Spinal cord (tissue), 10 donors: ENCODE measurements around the gene AIG1. TPM values are rescaled to one million over a fixed set of nuclear protein-coding genes. Genes with fewer than 3 reads are reported as not detected.

Experiments used
- DNase-seq, 6 donors: peaks; one replicate each; pipeline versions ENCODE4 v3.0.0 to v3.0.0-alpha.2; 2013 to 2015; ENCODE audit warnings: low spot score in 6 of 6, low read depth in 4 of 6
- H3K27ac ChIP-seq: one replicate; pipeline ENCODE4 v1.5.1; 2013; ENCODE audit warnings: low read depth, low read length, control low read depth
- H3K27me3 ChIP-seq: one replicate; pipeline ENCODE4 v1.6.1; 2013; ENCODE audit warnings: low read length; ENCODE audit not compliant: control insufficient read depth, insufficient read depth
- H3K36me3 ChIP-seq: one replicate; pipeline ENCODE4 v1.6.1; 2013; ENCODE audit warnings: low read length; ENCODE audit not compliant: control insufficient read depth, insufficient read depth
- H3K4me1 ChIP-seq: one replicate; pipeline ENCODE4 v1.6.1; 2013; ENCODE audit warnings: low read length; ENCODE audit not compliant: control insufficient read depth, insufficient read depth
- H3K4me3 ChIP-seq: one replicate; pipeline ENCODE4 v1.5.1; 2013; ENCODE audit warnings: low read depth, low read length, control low read depth
- H3K9me3 ChIP-seq: one replicate; pipeline ENCODE4 v1.6.1; 2013; ENCODE audit warnings: low read length; ENCODE audit not compliant: control insufficient read depth, insufficient read depth
- WGBS: methylation state at CpG from one replicate; pipeline ENCODE4 v1.1.5; 2013; ENCODE audit warnings: missing lambda C conversion rate; ENCODE audit not compliant: insufficient coverage; 5-methylcytosine and 5-hydroxymethylcytosine counted together
- polyA plus RNA-seq, 2 donors: library from polyadenylated mRNA; unstranded; fragments of 120-200 nt; gene quantifications; one replicate each; pipeline ENCODE4 v1.2.1, GENCODE V29; 2013; ENCODE audit not compliant: insufficient read length in 2 of 2
- total RNA-seq, 2 donors: library from RNA; depleted of rRNA in 1 of 2; stranded (reverse); fragments of 120-200 nt in 1 of 2; fragments of >200 nt in 1 of 2; gene quantifications; one replicate each; pipeline versions ENCODE4 v1.2.3 to v1.2.4, GENCODE V29; 2013 to 2014
- donor health status: healthy.

The AIG1 gene
- total and polyA plus RNA-seq, 4 donors: 56.5 to 72.6 (median 70.3) TPM

GRCh38 chr6:143053856-143054255, 6.8 kb upstream of the AIG1 start:
- no peaks in the 10 kb centered on the region for H3K27me3 ChIP-seq
- no peak for DNase-seq
- no peaks in the 10 kb centered on the region for H3K4me1 ChIP-seq
- no peaks in the 10 kb centered on the region for H3K9me3 ChIP-seq
- H3K36me3 ChIP-seq: no peaks in the 10 kb centered on the region
- 95% methylated on average over 3 of the region's 3 CpGs for WGBS
- no peak overlapping the region for H3K4me3 ChIP-seq
- H3K27ac ChIP-seq: no peak overlapping the region

DNA sequence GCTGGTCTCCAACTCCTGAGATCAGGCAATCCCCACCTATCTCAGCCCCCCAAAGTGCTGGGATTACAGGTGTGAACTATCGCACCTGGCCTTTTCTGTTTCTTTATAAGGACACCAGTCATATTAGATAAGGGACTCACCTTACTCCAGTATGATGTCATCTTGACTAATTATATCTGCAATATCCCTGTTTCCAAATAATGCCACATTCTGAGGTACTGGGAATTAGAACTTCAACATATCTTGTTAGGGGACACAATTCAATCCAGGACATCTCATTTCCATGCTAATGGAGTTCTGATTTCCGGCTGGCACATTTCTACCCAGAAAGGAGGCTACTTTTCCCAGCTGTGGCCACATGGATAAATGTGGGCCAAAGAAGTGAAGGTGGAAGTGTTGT, 6.4 kb upstream of the AIG1 start:
- H3K4me1 ChIP-seq: no peaks in the 10 kb centered on the region
- no peak overlapping the region for H3K27ac ChIP-seq
- no peaks in the 10 kb centered on the region for H3K36me3 ChIP-seq
- DNase-seq: no peak
- H3K4me3 ChIP-seq: no peak overlapping the region
- H3K9me3 ChIP-seq: no peaks in the 10 kb centered on the region
- no peaks in the 10 kb centered on the region for H3K27me3 ChIP-seq
- no CpG with 5 or more reads among the region's 2 CpGs for WGBS

DNA sequence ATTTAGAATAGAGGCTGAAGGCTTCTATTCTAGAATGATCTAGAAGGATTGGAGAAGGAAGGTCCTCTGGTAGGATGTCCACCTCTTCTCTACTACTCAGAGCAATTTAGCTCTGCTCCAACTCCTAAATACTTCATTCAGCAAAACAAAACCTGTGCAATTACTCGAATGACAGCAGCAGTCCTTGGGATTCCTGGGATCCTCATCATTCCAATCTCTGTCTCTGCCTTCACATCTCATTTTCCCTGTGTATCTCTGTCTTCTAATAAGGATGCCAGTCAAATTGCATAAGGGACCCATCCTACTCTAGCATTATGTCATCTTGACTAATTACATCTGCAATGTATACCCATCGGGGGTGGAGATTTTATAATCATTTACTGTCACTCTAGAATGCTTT, 5.5 kb upstream of the AIG1 start:
- Histone ChIP-seq H3K9me3 (no peaks in the 10 kb centered on the region), H3K36me3 (no peaks in the 10 kb centered on the region), H3K27ac (no peak overlapping the region), H3K4me3 (no peak overlapping the region), H3K27me3 (no peaks in the 10 kb centered on the region), H3K4me1 (peaks cover 2% of the 10 kb centered on the region)
- DNase-seq: no peak
- WGBS: 90% methylated on average over 1 of the region's 2 CpGs

- no peaks in the 10 kb centered on the region for H3K36me3 ChIP-seq
- peaks cover 4% of the 10 kb centered on the region for H3K4me1 ChIP-seq
- H3K9me3 ChIP-seq: no peaks in the 10 kb centered on the region
- no peak overlapping the region for H3K27ac ChIP-seq
- no peak overlapping the region for H3K4me3 ChIP-seq
- no peaks in the 10 kb centered on the region for H3K27me3 ChIP-seq
- DNase-seq: no peak
- WGBS: 83% methylated on average over 2 of the region's 4 CpGs
Measured at GRCh38 chr6:143055891-143056290, 4.8 kb upstream of the AIG1 start.

- DNase-seq: peak in 2 of 6 donors; percentile 5 to 24
- H3K27me3 ChIP-seq: no peaks in the 10 kb centered on the region
- no peak overlapping the region for H3K4me3 ChIP-seq
- no peaks in the 10 kb centered on the region for H3K36me3 ChIP-seq
- no peak overlapping the region for H3K27ac ChIP-seq
- H3K9me3 ChIP-seq: no peaks in the 10 kb centered on the region
- 60% methylated on average over 4 of the region's 7 CpGs for WGBS
- H3K4me1 ChIP-seq: peaks cover 8% of the 10 kb centered on the region
Measured at GRCh38 chr6:143058987-143059386, 1.7 kb upstream of the AIG1 start.

DNA sequence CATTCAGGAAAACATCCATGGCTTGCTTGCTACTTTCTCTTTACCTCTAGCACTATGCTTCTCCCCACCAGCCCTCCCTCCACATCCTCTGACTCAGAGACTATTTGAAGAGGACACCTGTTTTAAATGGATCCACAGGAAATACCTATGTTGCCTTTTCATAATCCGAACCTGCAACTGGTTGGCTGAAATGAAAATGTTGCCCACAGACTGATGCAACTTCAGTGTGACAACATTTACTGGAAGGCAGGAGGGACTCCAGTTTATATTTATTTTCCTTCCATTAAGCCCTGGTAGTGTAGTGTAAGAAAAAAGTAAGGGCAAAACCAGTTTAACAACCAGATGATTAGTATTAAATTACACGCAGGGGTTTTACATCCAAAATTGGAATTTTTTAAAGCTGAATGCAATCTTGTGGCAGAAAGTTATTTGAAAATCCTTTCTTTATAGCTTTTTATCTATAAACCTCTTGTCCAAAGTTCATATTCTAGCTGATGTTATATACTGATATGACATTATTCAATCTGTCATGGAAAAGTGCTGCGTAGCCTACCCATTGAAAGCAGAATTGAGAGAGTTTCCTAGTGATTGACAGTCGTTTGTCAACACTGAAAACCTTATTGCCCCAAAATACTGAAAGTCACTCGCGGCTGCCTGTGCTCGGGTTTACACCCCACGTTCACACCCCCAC, 881 bp upstream of the AIG1 start:
- H3K36me3 ChIP-seq: no peaks in the 10 kb centered on the region
- H3K4me1 ChIP-seq: peaks cover 8% of the 10 kb centered on the region
- 0% methylated on average over 5 of the region's 8 CpGs for WGBS
- no peaks in the 10 kb centered on the region for H3K27me3 ChIP-seq
- H3K9me3 ChIP-seq: no peaks in the 10 kb centered on the region
- DNase-seq: peak in 3 of 6 donors; percentile 35 to 40 (median 35)
- peak overlapping the region; percentile 92 for H3K27ac ChIP-seq
- peak overlapping the region; percentile 98 for H3K4me3 ChIP-seq

GRCh38 chr6:143060354-143060805, 309 bp upstream of the AIG1 start:
- Histone ChIP-seq H3K4me3 (peak overlapping the region; percentile 98), H3K27me3 (no peaks in the 10 kb centered on the region), H3K9me3 (no peaks in the 10 kb centered on the region), H3K36me3 (no peaks in the 10 kb centered on the region), H3K27ac (peak overlapping the region; percentile 92), H3K4me1 (peaks cover 8% of the 10 kb centered on the region)
- WGBS: 0% methylated on average over 47 of the region's 52 CpGs
- peak; percentile 43 to 89 (median 62) for DNase-seq

GRCh38 chr6:143061597-143062385, 1.1 kb downstream of the AIG1 start:
- Histone ChIP-seq H3K4me1 (peaks cover 8% of the 10 kb centered on the region), H3K27ac (no peak overlapping the region), H3K4me3 (peak overlapping the region; percentile 79), H3K9me3 (no peaks in the 10 kb centered on the region), H3K36me3 (no peaks in the 10 kb centered on the region), H3K27me3 (no peaks in the 10 kb centered on the region)
- peak in 2 of 6 donors; percentile 2 to 7 for DNase-seq
- 57% methylated on average over 1 of the region's 3 CpGs for WGBS

DNA sequence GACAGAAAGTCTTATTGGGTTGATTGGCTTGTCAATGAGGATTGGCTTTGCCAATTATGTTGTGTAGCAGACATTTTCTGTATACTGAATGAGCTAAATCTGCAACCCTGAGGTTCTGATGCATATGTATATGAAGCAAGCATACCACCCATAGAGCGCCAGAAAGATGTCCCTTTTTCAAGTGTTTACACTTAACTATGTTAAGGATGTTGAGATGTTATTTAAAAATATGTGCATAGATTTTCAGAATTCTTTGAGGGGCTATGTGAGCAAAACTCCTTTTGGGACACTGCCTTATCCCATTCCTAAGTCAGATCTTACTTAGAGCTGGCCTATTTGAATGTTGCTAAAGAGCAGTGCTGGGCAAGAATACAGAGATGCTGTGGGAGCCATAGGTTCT, 1.9 kb downstream of the AIG1 start:
- no peak overlapping the region for H3K27ac ChIP-seq

DNA sequence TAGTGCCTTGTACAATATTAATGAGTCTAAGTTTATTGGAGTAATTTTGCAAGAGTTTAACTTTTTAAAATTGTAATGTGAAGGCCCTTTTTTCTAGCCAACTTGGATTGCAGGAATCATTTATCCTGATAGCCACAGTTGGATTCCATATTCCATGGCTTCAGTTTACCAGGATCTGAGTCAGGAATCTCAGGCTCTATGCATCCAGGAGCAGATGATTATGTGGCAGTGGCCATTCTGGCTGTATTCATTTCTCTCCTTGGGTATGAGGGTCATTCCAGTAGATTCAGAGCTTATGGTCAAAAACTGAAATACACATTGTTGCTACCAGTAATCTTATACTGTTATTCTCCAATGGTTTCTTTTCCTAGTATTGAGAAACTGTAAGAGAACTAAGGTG, 2.9 kb downstream of the AIG1 start:
- no peaks in the 10 kb centered on the region for H3K36me3 ChIP-seq
- H3K4me3 ChIP-seq: no peak overlapping the region
- no peak for DNase-seq
- H3K27ac ChIP-seq: no peak overlapping the region
- peaks cover 8% of the 10 kb centered on the region for H3K4me1 ChIP-seq
- H3K9me3 ChIP-seq: no peaks in the 10 kb centered on the region
- H3K27me3 ChIP-seq: no peaks in the 10 kb centered on the region

More for the DNA sequence above, 1.9 kb downstream of the AIG1 start:
- no peaks in the 10 kb centered on the region for H3K27me3 ChIP-seq
- WGBS: no CpG with 5 or more reads among the region's 1 CpG
- DNase-seq: peak in 1 of 6 donors; percentile 38
- no peaks in the 10 kb centered on the region for H3K9me3 ChIP-seq
- H3K4me1 ChIP-seq: peaks cover 8% of the 10 kb centered on the region
- no peaks in the 10 kb centered on the region for H3K36me3 ChIP-seq
- H3K4me3 ChIP-seq: no peak overlapping the region
